Mesendoderm (in vitro differentiated cells): ENCODE measurements around the gene RPP25.

Experiments used
- DNase-seq: peaks from one replicate; pipeline ENCODE4 v3.0.0; 2013
- H2AK5ac ChIP-seq: 2 replicates; pipeline ENCODE4 v1.6.1; 2013; ENCODE audit warnings: low read length, inconsistent platforms
- H2BK120ac ChIP-seq: 2 replicates; pipeline ENCODE4 v1.6.1; 2013; ENCODE audit warnings: low read depth, mild to moderate bottlenecking, low read length, moderate library complexity, mixed read lengths
- H2BK15ac ChIP-seq: replicated peaks from 2 replicates; pipeline ENCODE4 v1.6.1; 2013; ENCODE audit warnings: low read depth, mild to moderate bottlenecking, moderate library complexity
- H2BK5ac ChIP-seq: 2 replicates; pipeline ENCODE4 v1.6.1; 2013; ENCODE audit warnings: low read length, inconsistent platforms
- H3K18ac ChIP-seq: 2 replicates; pipeline ENCODE4 v1.6.1; 2013; ENCODE audit warnings: mild to moderate bottlenecking, low read length, mixed read lengths
- H3K23ac ChIP-seq: one replicate; pipeline ENCODE4 v1.6.1; 2013; ENCODE audit warnings: low read length
- H3K27ac ChIP-seq: 2 replicates; pipeline ENCODE4 v1.5.1; 2013; ENCODE audit warnings: low read depth, mild to moderate bottlenecking, inconsistent platforms, low read length, moderate library complexity
- H3K27me3 ChIP-seq: 2 replicates; pipeline ENCODE4 v1.6.1; 2013; ENCODE audit warnings: low read length, control low read depth, mild to moderate bottlenecking, inconsistent platforms; ENCODE audit not compliant: insufficient read depth, poor library complexity
- H3K36me3 ChIP-seq: 2 replicates; pipeline ENCODE4 v1.6.1; 2013; ENCODE audit warnings: low read length, inconsistent platforms; ENCODE audit not compliant: control insufficient read depth, insufficient read depth
- H3K4ac ChIP-seq: one replicate; pipeline ENCODE4 v1.6.1; 2013; ENCODE audit warnings: low read depth, mild to moderate bottlenecking, low read length, moderate library complexity
- H3K4me1 ChIP-seq: 2 replicates; pipeline ENCODE4 v1.6.1; 2013; ENCODE audit warnings: low read depth, low read length, inconsistent platforms; ENCODE audit not compliant: control insufficient read depth
- H3K4me2 ChIP-seq: 2 replicates; pipeline ENCODE4 v1.6.1; 2013; ENCODE audit warnings: low read length
- H3K4me3 ChIP-seq: 2 replicates; pipeline ENCODE4 v1.5.1; 2013; ENCODE audit warnings: mild to moderate bottlenecking, low read length
- H3K56ac ChIP-seq: one replicate; pipeline ENCODE4 v1.6.1; 2013; ENCODE audit warnings: low read length
- H3K79me1 ChIP-seq: 2 replicates; pipeline ENCODE4 v1.6.1; 2013; ENCODE audit warnings: low read length, inconsistent platforms
- H3K79me2 ChIP-seq: 2 replicates; pipeline ENCODE4 v1.6.1; 2013; ENCODE audit warnings: mild to moderate bottlenecking, low read length; ENCODE audit not compliant: control insufficient read depth, insufficient read depth
- H3K9ac ChIP-seq: 2 replicates; pipeline ENCODE4 v1.6.1; 2013; ENCODE audit warnings: low read length, inconsistent platforms
- H4K5ac ChIP-seq: one replicate; pipeline ENCODE4 v1.6.1; 2013; ENCODE audit warnings: low read length
- H4K8ac ChIP-seq: one replicate; pipeline ENCODE4 v1.6.1; 2013; ENCODE audit warnings: low read depth, mild to moderate bottlenecking, control low read depth, low read length, moderate library complexity
- WGBS: extraction: QIAGEN DNeasy Blood & Tissue Kit; methylation state at CpG from one replicate; pipeline ENCODE4 v1.1.7; 2013; ENCODE audit warnings: low lambda C conversion rate, missing lambda C conversion rate; ENCODE audit not compliant: insufficient coverage; ENCODE audit errors: extremely low coverage; 5-methylcytosine and 5-hydroxymethylcytosine counted together

The RPP25 gene

DNA sequence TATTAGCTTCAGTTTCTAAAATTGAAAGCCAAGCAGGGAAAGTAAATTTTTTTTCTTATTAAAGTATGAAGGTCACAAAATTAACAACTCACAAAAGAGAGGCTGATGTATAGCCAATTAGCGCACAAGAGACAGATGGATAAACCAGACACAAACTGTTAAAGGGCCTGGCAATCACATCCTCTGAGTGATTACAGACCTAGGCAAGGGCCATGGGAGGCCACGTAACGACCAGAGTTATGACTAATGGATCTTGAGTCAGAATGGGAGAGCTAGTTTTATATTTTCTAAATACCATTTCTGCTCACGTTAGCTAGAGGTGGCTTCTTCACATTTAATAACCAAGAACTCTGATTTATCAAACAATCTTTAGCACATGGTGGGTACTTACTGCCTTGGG, 21.0 kb upstream of the RPP25 start:
- no peak overlapping the region for H3K9ac ChIP-seq
- H3K27me3 ChIP-seq: no peaks in the 10 kb centered on the region
- H3K79me1 ChIP-seq: no peaks in the 10 kb centered on the region
- DNase-seq: no peak
- no peak overlapping the region for H2AK5ac ChIP-seq
- no peak overlapping the region for H2BK5ac ChIP-seq
- no peak overlapping the region for H3K4me3 ChIP-seq
- no peaks in the 10 kb centered on the region for H3K4me1 ChIP-seq
- H3K36me3 ChIP-seq: no peaks in the 10 kb centered on the region
- H3K27ac ChIP-seq: no peak overlapping the region
- no peak overlapping the region for H3K4ac ChIP-seq
- no peak overlapping the region for H2BK15ac ChIP-seq
- H3K18ac ChIP-seq: no peak overlapping the region
- H4K8ac ChIP-seq: no peak overlapping the region
- H3K23ac ChIP-seq: no peak overlapping the region
- H3K56ac ChIP-seq: no peak overlapping the region
- H2BK120ac ChIP-seq: no peak overlapping the region
- H3K4me2 ChIP-seq: no peak overlapping the region
- H4K5ac ChIP-seq: no peak overlapping the region
- H3K79me2 ChIP-seq: no peaks in the 10 kb centered on the region
- no CpG with 5 or more reads among the region's 4 CpGs for WGBS

DNA sequence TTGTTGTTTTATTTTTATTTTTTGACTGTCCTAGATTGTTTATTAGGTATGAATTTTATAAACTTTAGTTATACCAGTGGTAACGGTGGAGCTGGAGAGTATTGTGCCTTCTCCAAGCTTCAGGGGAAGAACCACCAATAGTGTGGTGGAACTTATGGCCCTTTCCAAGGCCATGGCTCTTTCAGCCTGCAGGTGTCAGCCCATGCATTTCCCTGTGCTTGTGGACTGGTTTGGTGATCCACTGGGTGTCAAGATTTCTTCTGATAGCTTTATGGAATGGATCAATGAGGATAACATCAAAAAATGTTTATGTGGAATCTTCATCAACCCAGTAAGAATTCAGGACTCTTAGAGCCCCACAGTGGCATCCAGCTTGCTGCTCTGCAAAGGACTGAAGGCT, 19.6 kb upstream of the RPP25 start:
- Histone ChIP-seq H2AK5ac (no peak overlapping the region), H3K56ac (no peak overlapping the region), H3K27me3 (no peaks in the 10 kb centered on the region), H4K8ac (no peak overlapping the region), H3K27ac (no peak overlapping the region), H3K79me2 (no peaks in the 10 kb centered on the region), H3K4ac (no peak overlapping the region), H4K5ac (no peak overlapping the region), H2BK15ac (no peak overlapping the region), H3K4me1 (no peaks in the 10 kb centered on the region), H3K9ac (no peak overlapping the region), H3K23ac (no peak overlapping the region), H3K4me2 (no peak overlapping the region), H2BK5ac (no peak overlapping the region), H3K4me3 (no peak overlapping the region), H3K18ac (no peak overlapping the region), H3K79me1 (no peaks in the 10 kb centered on the region), H3K36me3 (no peaks in the 10 kb centered on the region), H2BK120ac (no peak overlapping the region)
- DNase-seq: no peak
- WGBS: no CpG with 5 or more reads among the region's 1 CpG

DNA sequence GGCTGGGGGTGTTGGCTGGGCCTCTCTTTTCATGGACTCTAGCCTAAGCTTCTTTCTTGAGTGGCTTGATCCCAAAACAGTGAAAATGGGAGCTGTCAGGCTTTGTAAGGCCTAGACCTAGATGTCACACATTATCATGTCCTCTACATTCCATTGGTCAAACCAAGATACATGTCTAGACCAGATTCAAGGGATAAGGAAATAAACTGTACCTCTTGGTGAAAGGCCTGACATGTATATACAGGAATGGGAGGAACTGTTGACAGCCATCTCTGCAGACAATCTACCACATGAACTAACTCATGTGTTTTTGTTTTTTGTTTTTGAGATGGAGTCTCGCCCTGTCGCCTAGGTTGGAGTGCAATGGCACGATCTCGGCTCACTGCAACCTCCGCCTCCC, 11.1 kb upstream of the RPP25 start:
- no peak overlapping the region for H3K4me2 ChIP-seq
- H3K4me3 ChIP-seq: no peak overlapping the region
- H3K36me3 ChIP-seq: no peaks in the 10 kb centered on the region
- no peaks in the 10 kb centered on the region for H3K79me1 ChIP-seq
- DNase-seq: no peak
- H3K9ac ChIP-seq: no peak overlapping the region
- no peak overlapping the region for H2AK5ac ChIP-seq
- no peak overlapping the region for H3K23ac ChIP-seq
- no peaks in the 10 kb centered on the region for H3K27me3 ChIP-seq
- no CpG with 5 or more reads among the region's 5 CpGs for WGBS
- no peaks in the 10 kb centered on the region for H3K4me1 ChIP-seq
- H4K8ac ChIP-seq: no peak overlapping the region
- H2BK120ac ChIP-seq: no peak overlapping the region
- H3K56ac ChIP-seq: no peak overlapping the region
- H2BK15ac ChIP-seq: no peak overlapping the region
- H2BK5ac ChIP-seq: no peak overlapping the region
- H3K27ac ChIP-seq: no peak overlapping the region
- no peak overlapping the region for H3K4ac ChIP-seq
- H3K18ac ChIP-seq: no peak overlapping the region
- no peak overlapping the region for H4K5ac ChIP-seq
- H3K79me2 ChIP-seq: no peaks in the 10 kb centered on the region

DNA sequence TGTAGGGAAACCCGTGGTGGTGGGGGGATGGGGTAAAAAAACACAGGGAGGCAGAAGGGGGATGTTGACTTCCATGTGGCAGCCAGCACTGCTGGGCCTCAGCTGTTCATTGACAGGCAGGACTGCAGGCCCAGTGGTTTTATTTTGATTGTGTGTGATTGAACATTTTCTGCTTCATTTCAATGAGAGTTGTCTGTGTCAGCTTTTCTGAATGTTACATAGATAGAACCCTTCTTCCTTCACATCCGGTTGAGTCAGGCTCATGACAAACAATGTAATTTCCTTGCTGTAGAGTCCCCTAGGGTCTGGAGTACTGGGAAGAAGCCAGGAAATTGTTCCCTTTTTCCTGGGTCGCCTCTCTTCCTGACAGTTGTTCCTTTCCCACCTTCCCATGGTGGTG, 8.2 kb upstream of the RPP25 start:
- no peak overlapping the region for H3K23ac ChIP-seq
- no peak overlapping the region for H3K18ac ChIP-seq
- no peak overlapping the region for H3K4me3 ChIP-seq
- no peak overlapping the region for H3K4me2 ChIP-seq
- H3K27ac ChIP-seq: no peak overlapping the region
- no peak overlapping the region for H2BK5ac ChIP-seq
- DNase-seq: no peak
- no peaks in the 10 kb centered on the region for H3K79me2 ChIP-seq
- H2BK15ac ChIP-seq: no peak overlapping the region
- H3K56ac ChIP-seq: no peak overlapping the region
- H3K27me3 ChIP-seq: peaks cover 3% of the 10 kb centered on the region
- H2BK120ac ChIP-seq: no peak overlapping the region
- H3K79me1 ChIP-seq: no peaks in the 10 kb centered on the region
- no peak overlapping the region for H3K4ac ChIP-seq
- H3K9ac ChIP-seq: no peak overlapping the region
- no peak overlapping the region for H4K8ac ChIP-seq
- no peaks in the 10 kb centered on the region for H3K4me1 ChIP-seq
- H2AK5ac ChIP-seq: no peak overlapping the region
- no peak overlapping the region for H4K5ac ChIP-seq
- WGBS: no CpG with 5 or more reads among the region's 3 CpGs
- H3K36me3 ChIP-seq: no peaks in the 10 kb centered on the region

DNA sequence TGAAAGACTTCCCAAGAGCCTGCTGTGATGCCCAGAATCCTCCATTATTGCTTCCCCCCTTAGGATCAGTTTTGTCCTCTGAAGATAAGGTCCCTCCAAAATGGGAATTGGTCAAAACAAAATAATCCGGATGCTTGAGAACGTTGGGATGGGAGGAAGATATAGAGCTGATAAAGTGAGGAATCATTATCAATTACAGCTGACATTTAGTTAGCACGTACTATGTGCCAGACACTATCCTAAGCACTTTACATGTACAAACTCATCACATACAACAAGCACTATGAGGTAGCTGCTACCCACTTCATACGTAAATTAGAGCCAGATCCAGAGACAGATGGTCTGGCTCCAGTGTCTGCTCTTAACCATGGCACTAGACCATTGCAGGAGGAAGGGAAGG, 6.6 kb upstream of the RPP25 start:
- H3K4ac ChIP-seq: no peak overlapping the region
- H3K9ac ChIP-seq: no peak overlapping the region
- no peaks in the 10 kb centered on the region for H3K79me1 ChIP-seq
- no peak overlapping the region for H3K56ac ChIP-seq
- DNase-seq: no peak
- no peak overlapping the region for H3K27ac ChIP-seq
- WGBS: no CpG with 5 or more reads among the region's 4 CpGs
- H4K5ac ChIP-seq: no peak overlapping the region
- H4K8ac ChIP-seq: no peak overlapping the region
- no peak overlapping the region for H3K4me3 ChIP-seq
- no peak overlapping the region for H3K18ac ChIP-seq
- peaks cover 12% of the 10 kb centered on the region for H3K27me3 ChIP-seq
- H3K36me3 ChIP-seq: no peaks in the 10 kb centered on the region
- H3K23ac ChIP-seq: no peak overlapping the region
- no peak overlapping the region for H2BK15ac ChIP-seq
- H3K79me2 ChIP-seq: no peaks in the 10 kb centered on the region
- no peak overlapping the region for H3K4me2 ChIP-seq
- H2BK120ac ChIP-seq: no peak overlapping the region
- H3K4me1 ChIP-seq: no peaks in the 10 kb centered on the region
- no peak overlapping the region for H2AK5ac ChIP-seq
- H2BK5ac ChIP-seq: no peak overlapping the region

DNA sequence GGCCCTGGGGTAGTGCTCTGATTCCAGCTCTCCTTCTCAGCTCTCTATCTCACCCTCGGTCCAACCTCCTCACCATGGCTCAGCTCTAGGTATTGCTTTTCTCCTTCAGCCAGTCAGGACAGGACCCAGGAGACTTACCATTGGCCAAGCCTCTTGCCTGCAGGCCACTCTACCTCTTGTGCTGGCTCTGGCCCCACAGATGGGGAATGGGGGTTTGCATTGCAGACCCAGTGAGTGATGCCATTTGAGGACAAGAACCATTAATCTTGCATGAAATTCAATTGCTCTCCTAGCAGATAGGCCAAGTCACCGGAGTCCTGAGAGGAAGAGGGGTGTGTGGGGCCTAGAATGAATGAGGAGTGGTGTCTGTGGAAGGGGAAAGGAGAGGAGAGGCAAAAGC, 6.1 kb upstream of the RPP25 start:
- no peaks in the 10 kb centered on the region for H3K36me3 ChIP-seq
- H2BK5ac ChIP-seq: no peak overlapping the region
- no peaks in the 10 kb centered on the region for H3K79me2 ChIP-seq
- no peak overlapping the region for H3K9ac ChIP-seq
- H3K27ac ChIP-seq: no peak overlapping the region
- no peak overlapping the region for H4K5ac ChIP-seq
- WGBS: no CpG with 5 or more reads among the region's 2 CpGs
- no peak overlapping the region for H4K8ac ChIP-seq
- no peak overlapping the region for H2AK5ac ChIP-seq
- no peaks in the 10 kb centered on the region for H3K79me1 ChIP-seq
- H3K4me1 ChIP-seq: no peaks in the 10 kb centered on the region
- no peak overlapping the region for H3K4me2 ChIP-seq
- no peak overlapping the region for H2BK15ac ChIP-seq
- no peak overlapping the region for H3K4ac ChIP-seq
- peaks cover 15% of the 10 kb centered on the region for H3K27me3 ChIP-seq
- H3K23ac ChIP-seq: no peak overlapping the region
- no peak for DNase-seq
- no peak overlapping the region for H3K18ac ChIP-seq
- H3K4me3 ChIP-seq: no peak overlapping the region
- no peak overlapping the region for H3K56ac ChIP-seq
- no peak overlapping the region for H2BK120ac ChIP-seq
